ENCODE data around the gene C2orf68. TPM values are rescaled to one million over a fixed set of nuclear protein-coding genes. Genes with fewer than 3 reads are reported as not detected.

C2orf68 gene
- total and polyA plus RNA-seq, 2 of the 13 experiments (the other 11 are each of a cell fraction or from before 2014, with no cell fraction given) = 47.1 to 77.4 TPM

- TF ChIP-seq DZIP1 (CRISPR knock-in tag; IDR thresholded peaks at IDR 0.05) (no peak), ZSCAN29 (CRISPR knock-in tag; conservative IDR thresholded peaks at IDR 0.05) (no peak), MNT (IDR thresholded peaks at IDR 0.05) (peak; percentile 57), GTF3A (CRISPR knock-in tag; conservative IDR thresholded peaks at IDR 0.05) (no peak), ZNF563 (CRISPR knock-in tag; IDR thresholded peaks at IDR 0.05) (peak; percentile 56; the same call in 1 of the 2 replicates), RELA (CRISPR knock-in tag; IDR thresholded peaks at IDR 0.05) (no peak), IKZF5 (CRISPR knock-in tag; IDR thresholded peaks at IDR 0.05) (peak; percentile 29; the same call in 1 of the 2 replicates), SP140L (CRISPR knock-in tag; IDR thresholded peaks at IDR 0.05; ENCODE audit: borderline replicate concordance) (no peak; the same call in 1 of the 2 replicates), BCL6 (CRISPR knock-in tag; IDR thresholded peaks at IDR 0.05) (no peak; the same call in 1 of the 2 replicates), POGK (CRISPR knock-in tag; conservative IDR thresholded peaks at IDR 0.05) (0 out of 2 replicates have a peak, but pooled peaks have one; percentile 31), ZNF180 (CRISPR knock-in tag; IDR thresholded peaks at IDR 0.05; ENCODE audit: borderline replicate concordance, low read depth) (no peak), NFKB2 (CRISPR knock-in tag; IDR thresholded peaks at IDR 0.05; ENCODE audit: borderline replicate concordance) (peak; percentile 13; the same call in 1 of the 2 replicates), CCAR2 (optimal IDR thresholded peaks at IDR 0.05; ENCODE audit: low read depth, low read length) (no peak), ZNF777 (CRISPR knock-in tag; IDR thresholded peaks at IDR 0.05) (0 out of 2 replicates have a peak, but pooled peaks have one; percentile 32), HDAC6 (IDR thresholded peaks at IDR 0.05; ENCODE audit: low read depth, low read length) (no peak)
Observed at GRCh38 chr2:85602476-85603234, 9.2 kb downstream of the C2orf68 start, which contains the start of gene TMEM150A (continued).
